Measurements from ENCODE around the gene CDH16. TPM values are rescaled to one million over a fixed set of nuclear protein-coding genes. Genes with fewer than 3 reads are reported as not detected.

Gene CDH16
- total and polyA plus RNA-seq, 2 donors (not counting 3 experiments of a cell fraction or from before 2014, with no cell fraction given): not detected

DNA sequence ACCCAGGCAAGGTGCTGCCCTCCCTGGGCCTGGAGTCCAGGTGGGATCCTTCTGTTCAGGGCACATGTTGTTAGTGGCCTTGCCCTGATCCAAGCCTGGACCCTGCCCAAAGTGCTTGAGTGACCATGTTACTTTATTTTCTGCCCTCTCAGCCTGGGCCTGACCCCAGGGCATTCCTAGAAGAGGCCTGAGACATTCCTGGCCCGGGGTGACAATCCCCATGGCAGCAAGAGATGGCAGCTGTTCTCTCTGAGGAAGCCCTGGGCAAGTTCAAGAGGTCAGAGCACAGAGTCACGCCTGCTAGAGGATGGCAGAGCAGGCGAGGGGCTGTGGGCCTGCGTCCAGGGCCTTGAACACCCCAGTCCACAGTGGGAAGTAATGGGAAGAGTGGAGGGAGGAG, 5.0 kb downstream of the CDH16 start:
- peaks cover 0 to 4% of the 10 kb centered on the region in 2 experiments for H3K27me3 ChIP-seq (ENCODE audit: control insufficient read depth in 2 of 2, insufficient read depth in 2 of 2, low read length in 2 of 2)
- dilution Hi-C loops (cut with MboI; ENCODE audit: extremely low pct_ligation_motif_present, low sequenced_read_pairs): no loop called here
- BruUV-seq (replicated peaks): no TSS peak
- H3K4me3 ChIP-seq (replicated peaks in 1 of 3; ENCODE audit: insufficient read depth in 1 of 3, low read depth in 1 of 3, low read length in 3 of 3): no peak overlapping the region
- H3K79me2 ChIP-seq (ENCODE audit: control insufficient read depth, insufficient read depth, low read length): no peaks in the 10 kb centered on the region
- H3K9me1 ChIP-seq (replicated peaks; ENCODE audit: control insufficient read depth, extremely low read depth, insufficient read depth, low read length): no peaks in the 10 kb centered on the region
- intact Hi-C loops (cut with micrococcal nuclease): no loop called here
- TF ChIP-seq, protein P1, sequence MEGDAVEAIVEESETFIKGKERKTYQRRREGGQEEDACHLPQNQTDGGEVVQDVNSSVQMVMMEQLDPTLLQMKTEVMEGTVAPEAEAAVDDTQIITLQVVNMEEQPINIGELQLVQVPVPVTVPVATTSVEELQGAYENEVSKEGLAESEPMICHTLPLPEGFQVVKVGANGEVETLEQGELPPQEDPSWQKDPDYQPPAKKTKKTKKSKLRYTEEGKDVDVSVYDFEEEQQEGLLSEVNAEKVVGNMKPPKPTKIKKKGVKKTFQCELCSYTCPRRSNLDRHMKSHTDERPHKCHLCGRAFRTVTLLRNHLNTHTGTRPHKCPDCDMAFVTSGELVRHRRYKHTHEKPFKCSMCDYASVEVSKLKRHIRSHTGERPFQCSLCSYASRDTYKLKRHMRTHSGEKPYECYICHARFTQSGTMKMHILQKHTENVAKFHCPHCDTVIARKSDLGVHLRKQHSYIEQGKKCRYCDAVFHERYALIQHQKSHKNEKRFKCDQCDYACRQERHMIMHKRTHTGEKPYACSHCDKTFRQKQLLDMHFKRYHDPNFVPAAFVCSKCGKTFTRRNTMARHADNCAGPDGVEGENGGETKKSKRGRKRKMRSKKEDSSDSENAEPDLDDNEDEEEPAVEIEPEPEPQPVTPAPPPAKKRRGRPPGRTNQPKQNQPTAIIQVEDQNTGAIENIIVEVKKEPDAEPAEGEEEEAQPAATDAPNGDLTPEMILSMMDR (IDR thresholded peaks at IDR 0.05; ENCODE audit: extremely low read depth in 1 of 2, insufficient read depth in 1 of 2, low read depth in 1 of 2, low read length in 2 of 2): no peak
- TF ChIP-seq MYC (IDR thresholded peaks at IDR 0.05; ENCODE audit: low read depth, low read length): no peak
- TF ChIP-seq POLR2AphosphoS5 (IDR thresholded peaks at IDR 0.05; ENCODE audit: insufficient read depth, low read depth, low read length): no peak
- TF ChIP-seq FOS (IDR thresholded peaks at IDR 0.05; ENCODE audit: borderline replicate concordance, insufficient read depth, low read length): no peak
- no peak for TF ChIP-seq EZH2 (IDR thresholded peaks at IDR 0.05; ENCODE audit: borderline replicate concordance, low read depth, low read length, severe bottlenecking)
- no peak for TF ChIP-seq JUN (IDR thresholded peaks at IDR 0.05; ENCODE audit: borderline replicate concordance, insufficient read depth, insufficient read length, low read depth)
- no peak for TF ChIP-seq MAX (IDR thresholded peaks at IDR 0.05; ENCODE audit: insufficient read depth, insufficient read length)
- no peak for TF ChIP-seq GATA2 (IDR thresholded peaks at IDR 0.05; ENCODE audit: insufficient read depth, insufficient read length, low read depth, low read length)
- TF ChIP-seq POLR2A (IDR thresholded peaks at IDR 0.05; ENCODE audit: low read depth, low read length): no peak
- H3K4me2 ChIP-seq (ENCODE audit: insufficient read depth, low read length): no peak overlapping the region
- no peak for DNase-seq (ENCODE audit: low read depth, low spot score)
- H3K9ac ChIP-seq (replicated peaks; ENCODE audit: extremely low read depth, insufficient read depth, low read length): no peak overlapping the region
- H3K27ac ChIP-seq (ENCODE audit: insufficient read depth, low read depth, low read length): no peak overlapping the region
- H4K20me1 ChIP-seq (replicated peaks; ENCODE audit: control insufficient read depth, extremely low read depth, insufficient read depth, low read length): no peaks in the 10 kb centered on the region
- H3K9me3 ChIP-seq (replicated peaks; ENCODE audit: control insufficient read depth, insufficient read depth, low read length): no peaks in the 10 kb centered on the region
- ChIA-PET CTCF (interaction anchor here (1.1 to 1.3 kb wide), 2 partner anchors 15 to 18 kb away, joined by 3 to 5 read pairs; no protein-coding TSS in a partner anchor), POLR2A (no interaction called here)
- no peaks in the 10 kb centered on the region for H3K4me1 ChIP-seq (ENCODE audit: control insufficient read depth, extremely low read depth, insufficient read depth, low read length)
- no peaks in the 10 kb centered on the region for H3K36me3 ChIP-seq (ENCODE audit: control insufficient read depth in 2 of 2, extremely low read depth in 1 of 2, insufficient read depth in 2 of 2, low read length in 2 of 2)
- no peak overlapping the region for H2AFZ ChIP-seq (ENCODE audit: low read depth, low read length)
- FAIRE-seq: no peak
